HG02610 (cell line): ENCODE data around the gene GOLT1B.

Source experiments
- ATAC-seq: cut with Tn5 transposase; IDR thresholded peaks from one replicate; pipeline ENCODE4 v1.9.1; 2021; ENCODE audit warnings: mild to moderate bottlenecking, moderate library complexity; ENCODE audit not compliant: unreplicated experiment

The GOLT1B gene

DNA sequence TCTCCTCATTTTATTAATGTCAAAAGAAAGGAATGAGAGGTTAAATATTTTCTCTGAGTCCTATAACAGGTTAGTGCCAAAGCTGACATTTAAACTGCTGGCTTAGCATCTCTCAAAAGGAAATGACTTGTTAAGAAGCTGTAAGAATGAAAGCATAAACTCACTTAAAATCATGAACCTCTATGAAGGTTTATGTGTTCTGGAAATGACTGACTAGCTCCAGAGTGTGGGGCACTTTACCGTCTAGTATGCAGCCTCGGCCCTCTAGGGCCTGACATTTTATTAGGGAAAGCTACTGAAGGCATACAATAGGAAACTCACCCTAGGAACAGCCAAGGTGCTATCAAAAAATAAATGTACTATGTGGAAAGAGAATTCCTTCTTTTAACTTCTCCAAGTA lies 59.6 kb downstream of the GOLT1B start:
- no peak for ATAC-seq

DNA sequence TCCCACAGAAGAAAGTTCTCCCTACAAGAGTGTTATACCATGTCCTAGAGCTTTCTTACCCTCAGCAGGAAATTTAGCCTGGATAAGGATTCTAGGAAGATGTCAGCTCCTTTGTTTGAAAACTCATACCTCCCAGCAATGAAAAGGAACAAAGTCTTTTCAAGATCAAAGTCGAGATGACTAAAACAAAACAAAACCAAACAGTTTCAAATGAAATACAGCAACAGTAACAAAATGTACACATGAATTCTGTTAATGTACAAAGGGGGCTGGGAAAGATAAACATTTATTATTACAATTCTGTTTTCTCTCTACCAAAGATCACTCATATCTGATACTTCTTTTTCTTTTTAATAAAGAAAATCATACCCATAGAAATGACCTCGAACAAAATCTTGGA lies 61.3 kb downstream of the GOLT1B start:
- ATAC-seq = no peak

DNA sequence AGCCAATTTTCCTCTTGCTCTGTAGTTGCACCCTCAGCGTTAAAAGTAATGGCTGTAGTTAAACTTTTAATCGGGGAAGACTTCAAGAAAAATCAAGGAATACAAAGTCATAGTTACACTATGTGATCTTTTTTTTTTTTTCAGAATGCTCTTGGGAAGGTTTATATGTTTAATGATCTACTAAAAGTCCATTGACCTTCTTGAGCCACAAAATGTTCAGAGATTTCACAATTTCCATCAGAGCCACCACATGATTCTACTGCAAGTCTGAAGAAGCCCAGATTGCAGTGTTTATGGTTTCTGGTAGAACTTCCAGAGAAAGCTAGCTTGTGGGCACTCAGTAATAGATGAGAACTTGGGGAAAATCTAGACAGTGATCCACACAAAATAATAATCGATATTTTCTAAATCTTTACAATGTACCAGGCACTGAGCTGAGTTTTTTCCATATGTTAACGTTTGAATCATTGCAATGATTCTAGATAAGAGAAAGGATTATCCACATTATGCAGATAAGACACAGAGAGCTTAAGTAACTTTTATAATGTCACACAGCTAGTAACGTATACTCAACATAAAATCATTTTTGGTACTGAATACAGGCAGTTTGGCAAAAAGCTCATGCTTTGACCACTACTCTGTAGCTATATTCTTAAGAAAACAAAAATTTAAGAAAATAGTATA lies 64.8 kb downstream of the GOLT1B start:
- ATAC-seq = no peak

DNA sequence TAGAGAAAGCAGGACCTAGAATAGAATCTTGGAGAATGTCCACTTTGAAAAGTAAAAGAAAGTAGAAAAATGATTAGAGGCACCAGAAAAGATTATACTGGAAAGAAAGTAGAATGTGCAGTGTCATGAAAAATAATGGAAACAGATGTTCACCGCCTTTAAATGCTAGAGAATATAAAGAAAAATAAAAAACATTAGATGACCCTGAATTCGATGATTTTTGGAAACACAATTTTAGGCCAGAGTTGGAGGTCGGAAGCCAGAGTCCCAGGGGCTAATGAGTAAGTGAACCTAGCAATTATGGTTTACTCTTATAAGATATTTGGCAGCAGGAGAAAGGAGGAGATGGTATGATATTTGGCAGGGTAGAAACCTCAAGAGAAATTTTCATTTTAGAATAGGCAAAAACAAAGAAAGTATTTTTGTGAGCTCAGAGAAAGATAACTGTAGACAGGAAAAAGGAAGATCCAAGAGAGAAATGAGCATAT lies 65.4 kb downstream of the GOLT1B start:
- ATAC-seq = no peak
